Calu3 (cell line): ENCODE results near the gene SSBP4. TPM values are rescaled to one million over a fixed set of nuclear protein-coding genes. Genes with fewer than 3 reads are reported as not detected.

ENCODE experiments used
- BruUV-seq: library from RNA; stranded (reverse); fragments of 400-500 nt; replicated peaks from 2 replicates; lab custom pipeline; 2021; lab: Mats Ljungman, UMichigan
- CTCF ChIA-PET: fragments of 300-600 bp; sonication (Branson Sonifier 250); formaldehyde crosslinking; loops from one replicate; lab custom pipeline; 2022; ENCODE audit warnings: antibody characterized with exemption; lab: Charles Lee
- DNase-seq: peaks from one replicate; pipeline ENCODE4 v3.0.0; 2022
- H3K27ac Mint-ChIP-seq: one replicate; pipeline ENCODE4 v1.8.0; 2022; ENCODE audit warnings: mixed read lengths; ENCODE audit not compliant: unreplicated experiment
- H3K27me3 Mint-ChIP-seq: one replicate; pipeline ENCODE4 v1.8.0; 2022; ENCODE audit warnings: mixed read lengths; ENCODE audit not compliant: unreplicated experiment
- H3K36me3 Mint-ChIP-seq: one replicate; pipeline ENCODE4 v1.8.0; 2022; ENCODE audit warnings: mild to moderate bottlenecking, moderate library complexity, mixed read lengths; ENCODE audit not compliant: insufficient read depth, unreplicated experiment
- H3K4me1 Mint-ChIP-seq: one replicate; pipeline ENCODE4 v1.8.0; 2022; ENCODE audit warnings: mild to moderate bottlenecking, low read depth, mixed read lengths; ENCODE audit not compliant: unreplicated experiment
- H3K4me3 Mint-ChIP-seq: one replicate; pipeline ENCODE4 v1.8.0; 2022; ENCODE audit warnings: mild to moderate bottlenecking, low read depth, moderate library complexity, mixed read lengths; ENCODE audit not compliant: unreplicated experiment
- H3K9me3 Mint-ChIP-seq: one replicate; pipeline ENCODE4 v1.8.0; 2022; ENCODE audit warnings: low read depth, mixed read lengths; ENCODE audit not compliant: unreplicated experiment
- CTCF ChIP-seq: fragments of 200-600 bp; IDR thresholded peaks from one replicate; pipeline ENCODE4 v1.8.0; 2022; ENCODE audit warnings: antibody characterized with exemption; ENCODE audit not compliant: unreplicated experiment
- intact Hi-C: fragments of 100-400 bp; cut with micrococcal nuclease; formaldehyde crosslinking; loops from one replicate; pipeline ENCODE4 v1.10.0; 2022; ENCODE audit not compliant: unreplicated experiment
- total RNA-seq: library from RNA; stranded (reverse); gene quantifications from 2 replicates; pipeline ENCODE4 v1.2.3, GENCODE V29; 2022

Gene SSBP4
- total RNA-seq, 1 experiment from 2014 or later: 51.5 TPM

GRCh38 chr19:18473003-18473705, 54.0 kb downstream of the SSBP4 start:
- H3K36me3 Mint-ChIP-seq: peaks cover 24% of the 10 kb centered on the region
- no peak overlapping the region for H3K4me3 Mint-ChIP-seq
- H3K27ac Mint-ChIP-seq: no peak overlapping the region
- intact Hi-C loops: no loop called here
- no peak for DNase-seq
- no peak for TF ChIP-seq CTCF
- no peaks in the 10 kb centered on the region for H3K9me3 Mint-ChIP-seq
- no peaks in the 10 kb centered on the region for H3K27me3 Mint-ChIP-seq
- no TSS peak for BruUV-seq
- CTCF ChIA-PET: no interaction called here
- peaks cover 20% of the 10 kb centered on the region for H3K4me1 Mint-ChIP-seq

GRCh38 chr19:18473706-18474087, 54.5 kb downstream of the SSBP4 start:
- CTCF ChIA-PET: no interaction called here
- no peak for TF ChIP-seq CTCF
- H3K27me3 Mint-ChIP-seq: no peaks in the 10 kb centered on the region
- H3K9me3 Mint-ChIP-seq: no peaks in the 10 kb centered on the region
- peaks cover 18% of the 10 kb centered on the region for H3K4me1 Mint-ChIP-seq
- DNase-seq: no peak
- H3K4me3 Mint-ChIP-seq: no peak overlapping the region
- intact Hi-C loops: no loop called here
- H3K27ac Mint-ChIP-seq: no peak overlapping the region
- peaks cover 24% of the 10 kb centered on the region for H3K36me3 Mint-ChIP-seq
- no TSS peak for BruUV-seq

GRCh38 chr19:18474366-18474887, 55.2 kb downstream of the SSBP4 start:
- TF ChIP-seq CTCF: no peak
- Mint-ChIP-seq H3K27ac (no peak overlapping the region), H3K4me1 (peaks cover 19% of the 10 kb centered on the region), H3K9me3 (no peaks in the 10 kb centered on the region), H3K27me3 (no peaks in the 10 kb centered on the region), H3K4me3 (no peak overlapping the region), H3K36me3 (peaks cover 24% of the 10 kb centered on the region)
- no TSS peak for BruUV-seq
- intact Hi-C loops: no loop called here
- CTCF ChIA-PET: no interaction called here
- DNase-seq: no peak

- no peak overlapping the region for H3K4me3 Mint-ChIP-seq
- H3K27me3 Mint-ChIP-seq: no peaks in the 10 kb centered on the region
- CTCF ChIA-PET: no interaction called here
- peaks cover 19% of the 10 kb centered on the region for H3K4me1 Mint-ChIP-seq
- no peak overlapping the region for H3K27ac Mint-ChIP-seq
- no TSS peak for BruUV-seq
- H3K36me3 Mint-ChIP-seq: peaks cover 24% of the 10 kb centered on the region
- no peaks in the 10 kb centered on the region for H3K9me3 Mint-ChIP-seq
- no peak for DNase-seq
- no peak for TF ChIP-seq CTCF
- intact Hi-C loops: no loop called here
Measured at GRCh38 chr19:18475004-18475453, 55.8 kb downstream of the SSBP4 start.
